Measurements from ENCODE around the gene FBXO36.
"Not testable (repeated sequence)": the region's sequence is repeated elsewhere in the genome, so short reads cannot be mapped to it uniquely, and the experiment has no call there.

FBXO36 gene, protein sequence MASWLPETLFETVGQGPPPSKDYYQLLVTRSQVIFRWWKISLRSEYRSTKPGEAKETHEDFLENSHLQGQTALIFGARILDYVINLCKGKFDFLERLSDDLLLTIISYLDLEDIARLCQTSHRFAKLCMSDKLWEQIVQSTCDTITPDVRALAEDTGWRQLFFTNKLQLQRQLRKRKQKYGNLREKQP

DNA sequence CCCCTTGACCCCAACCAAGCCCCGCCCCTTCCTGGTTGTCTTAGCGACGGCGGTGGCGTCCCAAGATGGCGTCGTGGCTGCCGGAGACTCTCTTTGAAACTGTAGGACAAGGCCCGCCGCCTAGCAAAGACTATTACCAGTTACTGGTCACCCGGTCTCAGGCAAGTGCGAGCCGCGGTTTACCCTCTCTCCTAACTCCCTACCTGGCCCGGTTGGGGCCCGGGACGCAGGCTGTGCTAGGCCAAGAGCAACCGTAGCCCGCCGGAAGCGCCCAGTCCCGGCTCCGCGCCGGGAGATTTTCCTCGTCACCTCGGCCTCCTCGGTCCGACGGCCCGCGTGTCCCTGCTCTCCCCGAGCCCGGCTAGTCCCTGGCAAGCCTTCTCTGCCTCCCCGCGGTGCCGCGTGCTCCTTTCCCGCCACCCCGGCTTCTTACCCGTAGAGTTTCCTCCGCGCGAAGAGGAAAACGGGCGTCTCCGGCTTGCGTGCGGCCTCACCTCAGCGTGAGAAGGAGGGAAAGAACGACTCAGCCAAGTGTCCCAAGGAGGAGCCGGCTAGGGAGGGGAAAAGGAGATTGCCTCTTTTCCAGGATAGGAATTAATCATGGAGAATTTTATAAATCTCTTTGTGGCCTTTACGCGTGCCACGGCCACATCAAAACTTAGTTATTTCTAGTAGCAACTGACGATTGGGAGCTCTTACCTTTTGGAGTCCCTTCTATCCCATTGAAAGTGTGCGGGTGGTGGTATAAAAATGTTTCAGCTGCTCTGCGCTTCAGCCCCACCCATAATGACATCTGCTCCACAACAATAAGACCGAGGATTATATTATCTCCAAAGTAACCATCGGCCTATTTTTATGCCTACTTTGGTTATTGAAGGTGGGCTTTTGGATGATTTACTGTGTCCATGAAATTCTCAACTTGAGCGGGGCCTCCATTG lies at the start of gene FBXO36:
Gene FBXO36 (plus strand): TSS at position 55 of the 938 bp plus-strand sequence. CDS start 11 bp downstream, at position 66.
- no peak for DNase-seq (ENCODE audit: low spot score)

- DNase-seq (ENCODE audit: low spot score), result no peak
Observed at GRCh38 chr2:229873123-229873581, 49.2 kb upstream of the FBXO36 start.

- no peak for DNase-seq (ENCODE audit: low spot score)
Observed at GRCh38 chr2:229874647-229875046, 47.7 kb upstream of the FBXO36 start.

DNA sequence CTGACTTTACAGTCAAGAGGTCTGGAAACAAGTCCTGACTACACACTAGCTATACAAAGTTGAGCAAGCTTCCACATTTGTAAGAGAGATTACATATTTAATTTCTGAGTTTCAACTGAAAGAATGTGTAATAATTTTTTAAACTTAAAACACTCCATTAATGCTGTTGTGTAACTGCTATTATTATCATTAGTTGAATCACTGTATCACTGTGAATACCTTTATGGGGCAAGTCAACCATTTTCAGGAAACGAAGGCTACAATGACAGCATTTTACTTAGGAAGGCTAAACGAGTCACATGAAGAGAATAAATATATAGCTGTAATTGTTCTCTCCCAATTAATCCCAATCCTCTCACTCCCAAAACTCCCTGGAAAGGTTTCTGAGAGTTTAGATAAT lies 46.8 kb upstream of the FBXO36 start:
- no peak for DNase-seq (ENCODE audit: low spot score)

DNA sequence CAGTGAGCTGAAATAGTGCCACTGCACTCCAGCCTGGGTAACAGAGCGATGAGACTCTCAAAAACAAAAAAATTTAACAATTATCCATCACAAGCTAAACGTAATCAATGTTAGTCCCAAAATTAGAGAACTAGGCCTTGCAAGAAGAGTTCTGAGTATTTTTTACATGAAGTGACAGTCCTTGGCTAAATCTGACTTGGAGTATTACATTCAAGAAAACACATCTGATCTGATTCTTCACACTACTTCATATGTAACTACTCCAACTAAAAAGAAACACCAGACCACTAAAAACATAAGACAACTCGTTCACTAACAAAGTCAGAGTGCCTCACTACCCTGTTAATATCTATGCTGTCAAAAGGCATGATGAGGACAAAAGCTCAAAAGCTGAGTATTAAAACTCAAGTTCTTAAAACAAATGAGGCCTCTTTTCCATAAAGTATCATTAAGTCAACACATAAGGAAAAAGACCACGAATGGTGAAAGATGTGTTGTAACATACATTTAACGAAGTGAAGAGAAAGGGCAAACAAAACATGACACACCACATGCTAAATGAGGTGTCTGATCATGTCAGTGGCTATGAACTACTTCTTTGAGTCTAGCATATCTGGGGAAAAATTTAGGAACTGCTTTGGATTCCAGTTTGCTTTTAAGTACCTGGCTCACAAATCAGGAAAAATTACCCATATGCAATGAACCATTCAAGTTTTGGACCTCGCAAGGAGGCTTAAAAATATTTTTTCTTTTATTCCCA lies 42.9 kb upstream of the FBXO36 start:
- no peak for DNase-seq (ENCODE audit: low spot score)

DNA sequence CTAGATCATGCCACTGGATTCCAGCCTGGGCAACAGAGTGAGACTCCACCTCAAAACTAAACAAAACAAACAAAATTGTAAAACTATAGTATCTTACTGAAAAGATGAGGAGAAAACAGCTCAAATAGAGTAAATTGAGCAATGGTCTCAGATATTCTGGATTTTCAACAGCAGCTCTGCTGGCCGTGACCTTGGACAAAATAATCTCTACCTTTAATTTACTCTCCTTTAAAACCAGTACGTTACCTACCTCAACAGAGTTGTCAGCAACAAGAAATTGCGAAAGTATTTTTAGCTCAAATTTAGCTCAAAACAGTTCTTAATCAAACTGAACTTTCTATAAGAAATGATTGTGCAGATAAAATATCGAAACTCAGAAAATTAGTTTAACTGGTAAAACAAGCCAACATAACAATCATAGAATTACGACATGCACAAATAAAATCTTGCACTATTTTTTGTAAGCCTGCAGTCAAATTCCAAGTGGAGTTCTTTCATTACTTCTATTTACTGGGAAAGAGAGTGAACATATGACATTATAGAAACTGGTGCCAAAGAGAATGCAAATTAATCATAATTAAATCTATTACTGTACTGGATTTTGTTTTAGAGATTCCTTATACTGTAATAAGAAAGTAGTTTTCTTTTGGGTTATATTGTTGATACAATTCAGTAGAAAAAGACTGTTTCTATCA lies 41.3 kb upstream of the FBXO36 start:
- no peak for DNase-seq (ENCODE audit: low spot score)

DNA sequence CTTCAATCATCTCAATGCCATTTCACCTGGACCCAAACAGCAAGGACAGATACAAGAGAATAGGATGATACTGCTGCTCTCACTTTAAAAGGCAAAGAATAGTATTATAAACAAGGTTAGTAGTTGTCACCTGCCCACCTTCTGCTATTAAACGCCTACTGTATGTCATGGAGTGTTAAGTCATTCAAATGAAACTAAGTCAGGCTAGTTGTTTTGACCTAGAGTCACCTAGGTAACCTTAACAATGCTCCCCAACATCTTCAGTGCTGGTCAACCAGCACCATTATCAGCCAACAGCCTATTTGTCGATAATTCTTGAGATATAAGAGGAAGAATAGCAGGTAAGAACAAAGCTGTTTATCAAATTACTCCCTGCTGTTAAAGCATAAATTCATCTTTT lies 39.7 kb upstream of the FBXO36 start:
- DNase-seq (ENCODE audit: low spot score), result no peak

DNA sequence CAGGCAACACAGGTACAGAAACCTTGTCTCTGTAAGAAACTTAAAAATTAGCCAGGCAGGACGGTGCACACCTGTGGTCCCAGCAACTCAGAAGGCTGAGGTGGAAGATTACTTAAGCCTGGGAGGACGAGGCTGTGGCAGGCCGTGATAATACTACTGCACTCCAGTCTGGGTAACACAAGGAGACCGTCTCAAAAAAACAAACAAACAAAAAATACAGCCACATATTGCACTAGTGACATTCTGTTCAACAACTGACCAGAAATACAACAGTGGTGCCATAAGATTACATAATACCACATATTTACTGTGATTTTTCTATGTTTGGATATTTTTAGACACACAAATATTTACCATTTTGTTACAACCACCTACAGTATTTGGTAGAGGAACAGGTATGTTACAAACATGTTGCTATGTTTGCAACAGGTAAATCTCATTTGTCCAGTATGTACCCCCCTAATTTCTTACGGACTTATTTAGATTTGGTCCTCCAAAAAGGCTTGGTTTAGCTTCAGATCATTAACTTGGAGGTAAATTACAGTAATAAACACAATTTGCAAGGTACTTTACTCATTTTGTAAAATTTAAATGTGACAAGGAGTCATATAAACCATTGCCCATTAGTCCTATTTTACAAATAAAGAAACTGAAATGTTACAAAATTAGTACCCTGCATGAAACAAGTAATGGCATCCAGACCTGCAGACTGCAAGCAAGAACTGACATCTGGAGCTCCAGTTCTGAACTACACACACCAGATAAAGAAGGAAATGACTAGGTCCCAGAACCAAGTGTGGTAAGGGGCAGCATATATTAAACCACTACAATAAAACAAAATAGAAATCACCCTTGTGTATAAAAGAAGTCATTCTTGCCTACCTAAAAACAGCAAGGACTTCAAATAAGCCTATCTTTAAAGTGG lies 37.3 kb upstream of the FBXO36 start:
- no peak for DNase-seq (ENCODE audit: low spot score)

- DNase-seq (ENCODE audit: low spot score), result no peak
Observed at GRCh38 chr2:229887441-229887840, 34.9 kb upstream of the FBXO36 start.

DNA sequence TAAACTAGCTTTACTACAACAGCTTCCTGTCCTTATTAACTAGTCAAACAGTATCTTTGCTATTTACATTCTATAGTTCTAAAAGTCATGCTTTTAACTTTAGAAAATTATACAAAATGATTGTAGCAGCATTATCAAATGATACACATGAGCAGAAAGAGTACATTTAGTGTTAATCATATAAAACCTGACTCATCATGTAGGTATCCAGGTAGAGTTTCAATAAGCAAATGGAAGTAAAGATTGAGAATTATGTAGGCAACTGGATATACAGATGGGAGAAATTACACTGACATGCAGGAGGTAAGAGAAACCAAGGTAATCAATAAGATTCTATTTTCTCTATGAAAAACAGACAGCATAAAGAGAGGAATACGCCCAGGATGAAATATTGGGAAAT lies 34.3 kb upstream of the FBXO36 start:
- DNase-seq (ENCODE audit: low spot score), result no peak

GRCh38 chr2:229889023-229889422 lies 33.3 kb upstream of the FBXO36 start:
- DNase-seq (ENCODE audit: low spot score), result no peak

- no peak for DNase-seq (ENCODE audit: low spot score)
Observed at GRCh38 chr2:229896857-229897256, 25.4 kb upstream of the FBXO36 start.

DNA sequence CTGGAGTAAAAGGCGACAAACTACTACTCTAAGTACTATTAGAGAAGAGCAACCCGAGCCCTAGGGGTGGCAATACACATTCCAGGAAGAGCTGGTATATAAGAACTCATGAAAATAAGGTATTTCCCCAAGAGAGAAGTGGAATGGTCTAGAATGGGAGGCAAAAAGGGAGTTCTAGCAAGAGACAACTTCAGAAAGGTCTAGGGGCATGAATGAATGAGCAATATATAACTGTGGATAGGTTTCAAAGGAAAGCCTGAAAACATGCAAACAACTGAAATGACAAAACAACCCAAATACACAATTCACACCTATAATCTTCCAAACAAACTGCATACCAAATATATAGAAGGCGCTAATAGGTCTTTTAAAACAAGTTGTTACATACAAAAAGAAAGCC lies 22.7 kb upstream of the FBXO36 start:
- DNase-seq (ENCODE audit: low spot score), result no peak

DNA sequence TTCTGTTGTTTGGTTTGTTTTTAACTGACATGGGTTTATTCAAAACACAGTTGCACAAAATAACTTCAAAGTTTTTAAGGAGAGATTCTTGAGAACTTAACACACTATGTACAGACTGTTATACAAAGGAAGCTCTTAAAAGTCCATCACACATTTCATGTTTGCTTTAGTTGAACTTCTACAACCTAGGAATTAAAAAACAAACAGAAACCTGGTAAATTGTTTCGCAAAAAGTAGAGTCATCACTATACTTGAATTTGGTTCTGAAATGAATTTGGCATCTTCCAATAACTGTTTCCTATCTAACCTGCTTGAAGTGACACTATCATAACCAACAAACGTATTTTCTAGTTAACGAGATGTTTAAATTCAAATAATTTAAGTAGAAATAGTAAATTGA lies 22.3 kb upstream of the FBXO36 start:
- no peak for DNase-seq (ENCODE audit: low spot score)

GRCh38 chr2:229900514-229900913 lies 21.8 kb upstream of the FBXO36 start:
- DNase-seq (ENCODE audit: low spot score), result not testable (repeated sequence)

DNA sequence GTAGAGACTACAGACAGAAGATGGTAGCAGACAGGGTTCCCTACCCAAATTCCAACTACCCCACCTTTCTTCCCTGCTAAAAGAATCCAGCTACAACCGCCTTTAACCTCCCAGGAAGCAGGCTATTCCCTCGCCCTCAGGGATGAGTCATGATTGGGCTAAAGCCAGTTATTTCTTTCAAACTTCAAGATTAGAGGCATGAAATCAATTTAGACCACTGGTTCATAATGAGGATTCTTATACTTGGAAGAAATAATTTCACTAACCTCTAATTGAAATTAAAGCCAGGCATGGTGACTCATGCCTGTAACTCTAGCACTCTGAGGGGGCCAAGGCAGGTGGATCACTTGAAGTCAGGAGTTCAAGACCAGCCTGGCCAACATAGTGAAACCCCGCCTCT lies 20.5 kb upstream of the FBXO36 start:
- DNase-seq (ENCODE audit: low spot score), result no peak

GRCh38 chr2:229903037-229903436 lies 19.3 kb upstream of the FBXO36 start:
- no peak for DNase-seq (ENCODE audit: low spot score)

DNA sequence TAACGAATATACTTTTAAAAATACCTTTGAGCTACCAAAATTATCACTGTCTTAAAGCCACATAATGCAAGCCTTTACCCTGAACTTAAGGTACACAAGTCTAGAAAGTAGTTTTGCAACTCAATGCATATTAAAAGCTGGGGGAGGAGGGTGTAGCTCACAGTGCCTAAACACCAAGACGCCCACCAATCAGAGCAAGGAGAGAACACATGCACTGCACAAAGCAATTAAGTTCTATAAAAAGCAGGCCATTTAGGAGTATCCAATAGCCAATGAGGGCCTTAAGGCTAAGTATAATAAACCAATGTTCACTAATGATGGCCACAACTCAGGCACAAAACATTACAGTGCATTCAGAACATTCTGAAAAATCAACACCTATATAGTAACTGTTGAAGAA lies 16.7 kb upstream of the FBXO36 start:
- no peak for DNase-seq (ENCODE audit: low spot score)

- peak; percentile 43 for DNase-seq (ENCODE audit: low spot score)
Observed at GRCh38 chr2:229909090-229909489, 13.2 kb upstream of the FBXO36 start.

DNA sequence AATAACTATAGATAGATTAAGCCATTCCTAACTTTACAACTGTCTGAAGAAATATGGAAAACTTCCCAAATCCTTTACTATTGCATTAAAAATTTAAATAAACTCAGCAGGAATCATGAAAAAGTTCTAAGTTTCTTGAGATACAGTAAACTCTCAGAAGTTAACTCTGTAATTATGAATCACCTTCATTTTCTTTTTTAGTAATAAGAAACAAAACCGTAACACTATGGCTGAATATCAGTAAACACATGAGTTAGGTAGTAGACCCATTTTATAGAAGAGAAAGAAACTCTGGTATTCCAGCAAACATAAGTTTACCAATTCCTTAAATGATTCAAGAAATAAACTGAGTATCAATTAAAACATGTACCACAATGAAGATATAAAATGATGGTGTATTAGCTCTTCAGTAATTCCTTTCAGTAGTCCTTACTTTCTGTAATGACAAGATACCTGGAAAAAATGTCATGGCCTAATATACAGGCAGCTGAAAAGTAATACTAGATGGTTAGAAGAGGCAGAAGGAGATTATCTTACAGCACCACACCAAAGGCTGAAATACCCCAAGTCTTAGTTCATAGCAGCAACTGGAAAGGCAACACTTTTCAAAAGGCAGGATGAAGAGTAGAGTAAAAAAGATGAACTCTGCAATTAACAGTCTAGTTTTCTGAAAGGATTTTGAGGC lies 12.0 kb upstream of the FBXO36 start:
- DNase-seq (ENCODE audit: low spot score), result no peak

Data from hematopoietic multipotent progenitor cell treated with erythropoietin and hydrocortisone succinate and interleukin-3 and kit ligand, for 17 days (in vitro differentiated cells).